Renal pelvis (tissue), 4 donors: ENCODE results near the gene ABLIM1. TPM values are rescaled to one million over a fixed set of nuclear protein-coding genes. Genes with fewer than 3 reads are reported as not detected.

Experiments used
- DNase-seq: peaks from one replicate; pipeline ENCODE4 v3.0.0-alpha.2; 2013
- polyA plus RNA-seq, 3 donors: library from polyadenylated mRNA; unstranded; fragments of 120-200 nt; gene quantifications; one replicate each; pipeline ENCODE4 v1.2.1, GENCODE V29; 2013; ENCODE audit not compliant: insufficient read length in 3 of 3

ABLIM1 gene
- polyA plus RNA-seq, 3 donors = 82.3 to 116 (median 108) TPM

DNA sequence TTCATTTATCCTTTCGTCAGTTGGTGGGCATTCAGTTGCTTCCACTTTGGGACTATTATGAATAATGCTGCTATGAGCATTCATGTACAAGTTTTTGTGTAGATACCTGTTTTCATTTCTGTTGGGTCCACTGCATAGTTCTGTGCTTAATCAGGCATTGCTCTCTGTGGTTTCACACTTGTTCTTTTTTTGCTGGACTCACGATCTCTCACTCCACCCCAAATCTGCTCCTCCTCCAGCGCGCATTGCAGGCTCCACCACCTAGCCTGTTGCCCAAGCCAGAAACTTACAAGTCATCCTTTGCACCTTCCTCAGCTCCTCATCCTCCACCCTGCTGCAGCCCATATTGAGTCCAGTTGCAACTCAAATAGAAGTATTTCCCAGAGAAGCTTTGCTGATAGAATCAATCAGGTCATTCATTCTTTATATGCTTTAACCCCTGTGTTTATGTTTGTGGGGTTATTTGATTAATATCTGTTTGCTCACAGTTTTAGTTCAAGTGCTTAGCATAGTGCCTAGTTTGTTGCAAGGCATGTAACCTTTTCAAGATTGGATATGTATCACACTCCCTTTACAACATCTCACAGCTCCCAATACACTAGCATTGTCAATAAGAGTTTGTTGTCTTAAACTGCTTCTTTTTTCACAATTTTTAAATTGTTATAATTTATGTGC is 237.1 kb downstream of the ABLIM1 start:
- no peak for DNase-seq

DNA sequence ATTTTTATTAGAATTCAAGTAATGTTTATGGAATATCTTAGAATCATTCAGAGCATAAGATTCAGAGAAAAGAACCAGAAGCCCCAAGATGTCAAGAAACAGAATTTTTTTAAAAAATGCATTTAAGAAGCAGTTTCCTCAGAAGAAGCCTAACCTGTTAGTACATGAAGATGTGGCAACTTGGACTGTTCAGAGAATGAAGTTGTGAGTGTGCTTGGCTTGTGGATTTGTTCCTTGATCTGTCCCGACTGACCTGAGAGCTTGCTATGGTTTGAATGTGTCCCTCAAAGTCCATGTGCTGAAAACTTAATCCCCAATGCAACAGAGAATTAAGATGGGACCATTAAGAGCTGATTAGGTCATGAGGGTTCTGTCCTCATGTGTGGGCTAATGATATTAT is 240.0 kb downstream of the ABLIM1 start:
- no peak for DNase-seq

DNA sequence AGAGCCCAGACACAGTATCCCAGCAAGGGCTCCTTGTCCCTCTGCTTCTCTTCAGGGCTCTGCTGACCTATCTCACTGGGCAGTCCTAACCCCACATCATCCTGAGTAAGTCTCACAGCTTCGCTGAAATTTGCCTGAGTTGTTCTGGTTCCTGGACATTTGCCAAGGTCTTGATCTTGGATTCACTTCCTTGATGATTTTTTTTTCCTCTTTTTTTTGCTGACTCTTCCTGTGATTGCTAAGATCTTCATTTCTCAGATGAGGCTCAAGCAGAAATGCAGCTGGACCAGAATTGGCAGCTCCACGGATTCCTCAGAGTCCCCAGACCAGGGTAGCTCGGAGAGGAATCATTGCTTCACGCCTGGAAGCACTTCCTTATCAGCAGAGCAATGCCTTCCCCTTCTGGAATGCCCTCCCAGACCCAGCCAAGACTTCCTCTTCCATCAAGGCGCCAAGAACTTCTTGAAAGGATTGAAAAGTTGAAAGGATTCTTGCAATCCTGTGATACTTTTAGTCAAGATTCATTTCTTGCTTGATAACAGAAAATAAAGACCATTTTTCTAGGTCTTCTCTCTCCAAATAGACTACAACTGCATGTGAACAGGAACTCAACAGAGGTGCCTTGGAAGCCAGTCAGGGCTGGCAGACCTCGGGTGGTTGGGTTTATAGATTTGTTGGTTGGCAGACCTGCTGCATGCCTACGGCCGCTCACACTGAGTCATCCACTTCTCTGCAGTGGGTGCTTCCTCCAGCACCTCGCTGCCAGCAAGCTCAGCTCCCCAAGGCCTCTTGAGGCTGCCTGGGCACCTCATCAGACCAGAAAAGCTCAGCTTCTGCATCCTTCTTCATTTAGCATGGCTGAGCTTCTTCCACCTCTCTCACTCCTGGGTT is 244.9 kb downstream of the ABLIM1 start:
- DNase-seq = no peak

DNA sequence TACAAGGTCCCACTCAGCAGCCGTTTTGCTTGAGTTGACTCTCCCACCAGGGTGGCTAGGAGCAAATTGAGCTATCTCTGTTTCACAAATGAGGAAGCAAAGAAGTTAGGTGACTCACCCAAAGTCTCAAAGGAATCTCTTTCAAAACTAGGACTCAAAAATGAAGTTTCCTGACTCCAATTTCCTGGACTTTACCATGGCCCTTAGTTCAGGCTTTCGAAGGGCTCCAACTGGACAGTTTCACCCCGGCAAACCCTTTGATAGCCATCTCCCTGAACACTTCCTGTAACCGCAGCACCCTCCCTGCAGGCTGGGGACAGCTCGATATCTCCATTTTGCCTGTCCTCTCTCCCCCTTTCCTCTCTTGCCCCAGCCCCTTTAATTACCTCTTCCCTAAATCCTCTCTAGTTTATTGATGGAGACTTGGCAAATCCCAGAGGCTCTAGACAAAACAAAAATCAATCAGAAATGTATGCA is 249.1 kb downstream of the ABLIM1 start:
- DNase-seq = no peak

DNA sequence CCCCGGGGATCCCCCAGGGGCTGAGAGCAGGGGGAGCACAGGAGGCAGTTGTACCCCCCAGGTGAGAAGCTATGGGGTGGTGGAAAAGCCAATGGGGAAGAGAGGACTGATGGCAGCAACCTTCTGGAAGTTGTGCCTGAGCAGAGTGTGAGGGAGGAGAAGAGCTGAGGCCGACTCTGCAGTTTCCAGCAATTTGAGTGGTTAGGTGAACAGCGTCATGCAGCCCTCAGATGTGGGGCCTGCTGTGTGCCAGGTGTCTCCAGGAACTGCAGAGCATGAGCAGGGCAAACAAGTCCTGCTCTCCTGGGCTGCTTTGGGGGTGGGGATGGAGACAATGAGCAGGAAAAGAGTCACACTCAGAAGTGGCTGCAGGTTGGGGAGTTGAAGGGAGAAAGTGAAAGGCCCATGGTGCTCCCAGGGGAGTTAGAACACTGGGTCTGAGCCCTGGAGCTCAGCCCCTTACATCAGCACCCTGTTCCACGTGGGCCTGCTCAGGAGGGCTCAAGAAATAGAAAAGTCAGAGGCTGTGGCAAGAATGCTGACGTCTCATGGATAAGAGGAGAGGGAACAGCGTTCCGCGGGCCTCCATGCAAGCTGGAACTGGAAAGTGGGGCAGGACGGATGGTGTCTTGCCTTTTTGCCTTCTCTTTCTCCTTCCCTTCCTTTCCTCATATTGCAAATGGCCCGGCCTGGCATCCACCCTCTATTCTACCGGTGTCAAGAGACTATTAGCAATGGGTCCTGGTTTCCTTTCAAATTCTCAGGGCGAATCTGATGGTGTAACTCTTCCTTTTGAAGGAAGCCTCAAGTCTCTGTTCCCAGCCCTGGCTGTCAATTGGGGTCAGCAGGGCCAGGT is 249.7 kb downstream of the ABLIM1 start:
- no peak for DNase-seq

DNA sequence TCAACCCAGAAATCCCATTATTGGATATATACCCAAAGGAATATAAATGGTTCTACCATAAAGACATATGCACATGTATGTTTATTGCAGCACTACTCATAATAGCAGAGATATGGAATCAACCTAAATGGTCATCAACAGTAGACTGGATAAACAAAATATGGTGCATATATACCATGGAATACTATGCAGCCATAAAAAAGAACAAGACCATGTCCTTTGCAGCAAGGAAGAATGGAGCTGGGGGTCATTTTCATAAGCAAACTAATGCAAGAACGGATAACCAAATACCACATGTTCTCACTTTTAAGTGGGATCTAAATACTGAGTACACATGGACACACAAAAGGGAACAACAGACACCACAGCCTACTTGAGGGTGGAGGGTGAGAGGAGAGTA is 251.6 kb downstream of the ABLIM1 start:
- DNase-seq = no peak

DNA sequence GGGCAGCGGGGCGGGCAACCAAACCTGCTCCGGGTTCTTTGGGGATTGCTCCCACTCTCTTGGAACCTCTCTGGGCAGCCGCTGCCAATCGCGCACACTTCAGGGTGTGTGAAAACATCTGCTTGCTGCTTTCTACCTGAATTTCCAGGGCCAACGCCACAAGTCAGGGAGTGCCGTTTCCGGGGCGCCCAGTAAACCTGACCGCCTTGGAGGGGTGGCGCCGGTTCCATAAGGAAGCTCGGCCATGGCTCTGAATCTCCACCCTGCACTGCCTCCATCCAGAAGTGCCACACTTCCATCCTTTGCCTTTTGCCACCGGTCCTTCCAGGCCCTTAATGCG is 253.1 kb downstream of the ABLIM1 start:
- DNase-seq = no peak

DNA sequence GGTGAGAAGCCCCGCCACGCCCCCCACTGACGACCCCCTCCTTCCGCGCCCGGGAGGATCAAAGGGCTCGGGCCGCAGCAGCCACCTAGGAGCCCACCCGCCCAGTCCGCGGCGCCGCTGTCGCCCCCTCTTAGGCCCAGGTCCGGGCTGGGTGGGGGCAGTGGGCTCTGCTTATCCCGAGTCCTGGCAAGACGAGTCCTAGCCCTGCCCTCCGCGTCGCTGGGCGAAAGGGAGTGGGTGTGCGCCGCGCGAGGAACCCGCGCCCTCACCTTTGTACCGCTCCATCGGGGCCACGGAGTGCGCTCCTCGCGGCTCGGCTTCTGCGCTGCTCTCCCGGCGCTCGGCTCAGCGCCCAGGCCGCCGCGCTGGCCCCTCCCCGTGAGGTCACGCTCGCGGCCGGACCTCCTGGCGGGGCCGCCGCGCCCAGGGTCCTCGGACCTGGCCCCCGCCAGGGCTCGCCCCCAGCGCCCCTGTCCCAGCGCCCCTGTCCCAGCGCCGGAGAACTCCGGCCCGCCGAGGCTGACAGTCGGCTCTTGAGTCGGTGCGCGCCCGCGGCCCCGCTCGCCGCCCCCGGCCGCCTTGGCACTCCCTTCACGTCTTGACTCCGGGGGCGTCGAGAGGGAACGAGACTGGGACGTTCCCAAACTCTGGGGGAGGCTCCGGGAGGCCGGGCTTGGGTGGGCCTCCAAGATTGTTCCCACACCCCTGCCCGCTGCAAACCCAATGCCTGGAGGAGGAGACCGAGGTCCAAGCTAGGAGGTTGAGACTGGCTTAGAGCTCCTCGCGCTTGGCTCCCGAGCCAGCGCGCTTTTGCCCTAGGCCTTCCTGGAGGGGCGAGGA is 253.7 kb downstream of the ABLIM1 start, which contains the start of gene AFAP1L2:
TSS of gene AFAP1L2 (minus strand) at position 332 of the 840 bp plus-strand sequence. CDS start at position 285, 47 bp downstream.
- no peak for DNase-seq

DNA sequence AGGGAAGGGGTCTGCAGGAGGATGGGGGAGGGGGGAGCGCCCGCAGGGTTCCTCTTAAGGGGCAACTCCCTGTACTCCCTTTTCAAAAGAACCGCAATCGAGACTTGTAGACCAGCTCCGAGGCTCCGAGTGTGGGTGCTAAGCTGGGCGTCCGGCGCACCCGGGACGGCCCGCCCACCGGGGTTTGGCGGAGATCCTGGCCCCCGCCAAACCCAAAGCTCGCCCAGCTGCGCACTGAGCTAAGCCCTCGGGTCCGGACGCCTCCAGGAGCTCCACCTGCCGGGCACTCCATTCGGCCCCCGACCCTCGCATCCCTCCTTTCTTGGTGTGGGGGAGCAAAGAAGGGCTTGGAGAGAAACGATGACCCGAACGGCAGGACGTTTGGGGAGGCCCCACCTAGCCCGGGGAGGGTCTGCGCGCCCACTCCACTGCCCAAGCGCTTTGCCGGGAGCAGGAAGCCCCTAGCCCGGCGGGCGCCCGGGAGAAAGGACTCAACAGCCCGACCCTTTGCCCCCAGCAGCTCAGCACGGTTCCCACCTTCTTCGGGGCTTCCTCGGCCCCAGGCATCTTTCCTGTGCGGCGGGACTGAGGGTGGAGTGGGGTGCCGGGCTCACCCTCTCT is 254.4 kb downstream of the ABLIM1 start:
- no peak for DNase-seq

DNA sequence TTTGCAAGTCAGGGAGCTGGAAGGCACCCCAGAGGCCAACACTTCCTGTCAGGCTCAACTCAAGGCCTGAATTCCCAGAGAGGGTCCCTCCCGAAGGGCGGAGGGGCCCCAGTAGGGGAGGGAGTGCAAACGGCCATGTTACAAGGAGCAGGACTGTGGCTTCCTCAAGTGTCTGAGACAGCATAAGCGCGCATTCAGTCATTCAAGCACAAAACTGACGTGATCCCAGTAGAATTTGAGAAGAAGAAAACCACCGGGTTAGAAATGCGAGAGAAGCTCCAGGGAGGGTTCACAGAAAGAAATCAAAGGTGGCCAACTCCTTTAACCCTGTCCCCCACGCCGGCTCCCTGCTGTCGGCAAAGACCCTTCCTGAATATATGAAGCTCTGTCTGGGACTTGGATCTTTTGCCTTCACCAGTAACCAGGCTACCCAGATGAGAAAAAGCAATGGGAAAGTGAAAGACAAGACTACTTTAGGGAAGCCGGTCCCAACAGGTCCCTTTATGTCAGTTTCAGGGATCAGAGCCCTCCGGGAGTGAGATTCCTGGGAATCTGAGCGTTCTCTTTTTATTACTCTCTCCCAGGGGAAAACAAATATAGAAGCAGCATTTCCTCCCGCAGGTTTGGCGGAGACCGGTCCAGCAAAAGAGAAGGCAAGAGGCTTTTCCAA is 255.1 kb downstream of the ABLIM1 start:
- DNase-seq = no peak

DNA sequence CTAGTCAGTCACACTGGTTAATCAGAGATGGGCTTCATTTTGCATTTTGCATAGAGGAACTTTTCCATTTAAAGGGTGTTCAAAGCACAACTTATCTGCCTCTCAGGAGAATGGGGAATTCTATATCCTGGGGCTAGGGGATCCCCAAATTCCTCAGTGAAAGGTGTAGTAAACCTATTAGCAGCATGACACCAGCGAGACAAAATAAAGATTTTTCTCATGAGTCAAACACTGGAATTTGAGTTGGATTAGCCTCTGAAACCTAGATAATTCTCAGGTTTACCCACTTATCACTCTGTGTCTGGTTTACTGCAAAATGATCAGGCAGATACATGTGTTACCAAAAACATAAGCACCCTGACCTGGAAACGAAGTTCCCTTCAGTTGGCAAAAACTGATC is 255.8 kb downstream of the ABLIM1 start:
- DNase-seq = no peak

DNA sequence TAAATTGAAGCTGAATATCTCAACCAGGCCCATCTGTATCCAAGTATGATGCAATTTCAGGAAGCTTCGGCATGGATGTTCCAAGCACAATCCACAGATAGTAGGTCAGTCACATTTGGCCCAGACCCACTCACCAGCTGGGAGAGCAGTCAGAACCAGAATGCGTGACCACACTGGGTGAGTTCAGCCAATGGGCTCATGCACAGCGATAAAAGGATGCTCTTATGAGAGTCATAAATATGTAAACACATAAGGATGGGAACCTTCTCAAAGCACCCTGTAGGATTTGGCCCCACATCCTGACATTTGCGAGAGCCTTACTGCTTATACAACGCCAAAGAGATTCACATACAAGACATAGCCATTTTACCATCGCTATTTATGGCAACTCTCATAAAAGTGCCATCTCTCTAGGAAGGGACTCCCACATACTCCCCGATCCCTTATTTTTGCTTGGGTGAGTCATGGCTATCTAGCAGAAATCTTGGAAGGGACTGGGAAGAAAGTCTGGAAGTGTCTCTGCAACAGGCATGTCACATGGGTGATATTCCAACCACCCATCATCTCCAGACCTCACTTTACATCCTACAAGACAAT is 256.8 kb downstream of the ABLIM1 start:
- DNase-seq = no peak

DNA sequence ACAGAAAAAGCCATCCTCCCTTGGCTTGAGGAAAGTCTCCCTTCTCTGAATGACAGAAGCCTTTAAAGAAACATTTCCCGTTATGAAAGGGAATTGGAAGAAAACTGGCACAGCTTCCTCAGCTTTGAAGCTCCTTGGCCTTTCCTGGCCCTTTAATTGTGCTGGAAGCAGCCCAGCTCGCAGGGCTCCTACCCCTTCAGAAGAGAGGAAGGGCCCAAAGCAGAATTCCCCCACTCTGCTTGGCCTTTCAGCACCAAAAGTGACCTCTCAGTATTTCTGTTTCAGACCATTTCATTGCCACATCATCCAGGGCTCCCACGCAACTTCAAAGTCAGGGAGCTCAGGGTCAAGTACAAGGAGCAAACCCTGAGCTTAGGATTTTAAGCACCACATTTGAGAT is 258.0 kb downstream of the ABLIM1 start:
- no peak for DNase-seq

DNA sequence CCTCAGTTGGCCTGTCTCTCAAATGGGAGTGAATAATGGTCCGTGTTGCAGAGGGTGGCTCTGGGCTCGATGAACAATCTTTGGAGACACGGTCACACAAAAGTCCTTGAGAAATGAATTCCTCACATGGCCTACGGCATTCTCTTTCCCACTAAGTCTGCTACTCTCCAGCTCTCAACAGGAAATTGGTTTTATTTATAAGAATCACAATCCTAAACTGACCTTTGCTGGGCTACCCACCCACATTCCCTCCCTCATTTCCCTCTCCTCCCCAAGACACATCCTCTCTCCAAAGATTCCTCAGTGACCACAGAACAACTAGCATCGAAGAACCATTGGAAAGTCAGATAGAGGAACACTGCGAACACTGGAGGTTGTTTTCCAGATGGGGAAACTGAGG is 258.5 kb downstream of the ABLIM1 start:
- no peak for DNase-seq

DNA sequence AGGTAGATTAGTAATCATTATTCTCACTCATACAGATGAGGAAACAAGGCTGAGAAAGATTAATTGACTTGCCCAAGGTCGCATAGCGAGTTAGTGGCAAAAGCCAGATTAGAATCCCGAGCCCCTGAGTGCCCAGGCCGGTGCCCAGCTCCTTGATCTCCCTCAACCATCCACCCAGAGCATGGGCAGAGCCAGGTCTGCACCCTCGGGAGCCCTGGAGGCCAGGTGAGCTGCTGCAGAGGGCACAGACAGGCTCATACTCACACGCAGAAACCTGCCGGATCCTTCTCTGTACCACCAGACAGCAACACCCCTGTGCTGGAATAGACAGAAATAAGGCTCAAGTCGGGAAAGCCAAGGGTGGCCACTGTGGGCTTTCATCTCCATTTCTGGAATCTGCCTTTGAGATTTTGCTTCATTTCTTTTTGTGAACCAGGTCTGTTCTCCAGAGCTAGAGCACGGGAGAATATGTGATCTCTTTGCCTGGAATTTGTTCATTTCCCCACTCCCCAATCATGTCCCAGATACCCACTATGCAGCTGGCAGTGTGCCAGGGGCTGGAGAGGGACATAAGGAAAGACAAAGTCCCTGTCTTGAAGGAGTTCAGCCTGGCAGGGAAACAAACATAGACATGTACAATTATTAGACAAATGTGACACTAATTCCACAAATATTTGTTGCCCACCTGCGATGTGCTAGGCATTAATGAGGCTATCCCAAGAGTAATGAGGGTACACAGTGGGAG is 259.3 kb downstream of the ABLIM1 start:
- no peak for DNase-seq

DNA sequence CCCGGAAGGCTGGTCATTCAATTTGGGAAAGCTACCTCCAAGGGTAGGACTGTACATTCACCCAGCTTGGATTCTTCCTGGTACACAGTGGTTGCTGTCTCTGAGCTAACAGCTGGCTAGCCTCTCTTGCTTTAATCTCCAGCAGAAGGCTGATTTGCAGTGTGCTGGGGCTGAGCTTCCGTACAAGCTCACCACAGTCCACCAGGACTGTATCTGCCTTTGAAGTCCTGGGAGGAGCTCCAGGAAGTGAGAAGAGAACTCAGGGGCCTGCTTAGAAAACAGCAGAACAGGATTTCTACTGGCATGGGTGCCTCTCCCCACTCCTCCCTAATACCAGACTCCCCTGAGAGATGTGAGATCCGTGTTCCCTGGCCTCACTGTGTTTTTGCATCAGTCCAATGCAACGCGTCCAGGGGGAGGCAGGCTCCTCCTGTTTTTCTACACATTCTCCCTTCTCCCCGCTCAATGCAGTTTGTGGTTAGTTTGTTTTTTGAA is 260.4 kb downstream of the ABLIM1 start:
- no peak for DNase-seq

DNA sequence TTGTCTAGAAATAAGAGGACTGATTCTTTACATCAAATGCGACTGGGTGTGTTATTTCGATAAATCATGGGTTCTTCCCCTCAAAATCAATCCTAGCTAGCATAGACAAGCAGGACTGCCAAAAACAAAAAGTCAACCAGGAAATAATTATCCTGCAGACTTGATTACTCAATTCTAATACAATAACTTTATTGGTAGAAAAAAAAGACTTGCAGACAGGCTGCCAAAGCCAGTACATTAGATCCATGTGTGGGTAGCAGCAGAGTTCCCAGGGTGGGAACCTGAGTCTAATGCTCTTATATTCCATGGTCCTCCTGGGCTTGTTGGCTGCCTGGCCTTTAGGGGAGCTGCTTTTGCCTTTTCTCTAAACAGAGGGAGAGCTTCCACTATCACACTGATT is 261.6 kb downstream of the ABLIM1 start:
- DNase-seq = no peak

DNA sequence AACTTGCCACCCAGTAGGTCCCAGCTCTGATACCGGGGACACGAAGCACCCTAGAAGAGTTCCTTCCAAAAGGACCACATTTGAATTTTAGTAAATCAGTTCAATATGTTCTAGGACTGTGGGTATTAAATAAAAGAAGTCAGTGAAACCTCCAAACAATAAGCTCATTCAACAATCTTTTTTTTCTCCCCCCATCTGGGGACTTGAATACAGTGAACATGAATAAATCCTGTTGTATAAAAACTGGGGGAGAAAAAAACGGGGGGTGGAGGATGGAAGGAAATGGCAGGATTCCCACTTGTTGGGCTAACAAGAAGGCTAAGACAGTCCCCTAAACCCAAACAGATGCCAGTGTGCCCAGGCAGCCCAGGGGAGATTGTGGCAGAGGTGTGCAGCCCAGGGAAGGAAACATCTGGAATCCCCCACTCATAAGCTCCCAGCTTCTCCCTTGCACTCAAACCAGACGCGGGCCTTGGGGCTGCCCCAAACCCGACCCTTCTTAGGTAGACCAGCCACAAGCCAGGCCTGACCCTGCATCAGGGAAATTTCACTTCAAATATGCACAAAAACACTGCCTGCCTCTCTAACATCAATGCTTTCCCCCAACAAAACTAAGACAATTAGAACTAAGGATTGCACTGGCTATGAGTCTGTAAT is 262.6 kb downstream of the ABLIM1 start:
- DNase-seq = no peak
